H1 (cell line): ENCODE measurements around the gene AGR3. TPM values are rescaled to one million over a fixed set of nuclear protein-coding genes. Genes with fewer than 3 reads are reported as not detected.

Source experiments
- CTCF ChIA-PET: fragments of 300-600 bp; sonication (Branson Sonifier 250); formaldehyde crosslinking; loops from one replicate; lab custom pipeline; 2021; ENCODE audit not compliant: partially characterized antibody; lab: Charles Lee
- POLR2A ChIA-PET: fragments of 300-600 bp; sonication (Branson Sonifier 250); formaldehyde crosslinking; loops from one replicate; lab custom pipeline; 2021; ENCODE audit warnings: inconsistent platforms; ENCODE audit not compliant: partially characterized antibody; lab: Charles Lee
- DNase-seq, 2 experiments: peaks; one replicate each; pipeline versions ENCODE4 v3.0.0 to v3.0.0-alpha.2; 2010 to 2022; ENCODE audit warnings: low spot score in 2 of 2, low read depth in 1 of 2, mixed read lengths in 1 of 2
- FAIRE-seq: peaks from 2 replicates; lab custom pipeline; 2011; peaks lifted over from hg19 to GRCh38; lab: Jason Lieb, UNC
- H2AFZ ChIP-seq: 2 replicates; pipeline ENCODE4 v1.8.1; 2012; ENCODE audit warnings: low read length, inconsistent platforms
- H2AK5ac ChIP-seq: 2 replicates; pipeline ENCODE4 v1.6.1; 2013; ENCODE audit warnings: low read depth, low read length
- H2BK120ac ChIP-seq: replicated peaks from 2 replicates; pipeline ENCODE3; 2013; ENCODE audit warnings: low read depth, low read length, inconsistent platforms
- H2BK12ac ChIP-seq: 2 replicates; pipeline ENCODE4 v1.6.1; 2013; ENCODE audit warnings: low read depth, low read length
- H2BK15ac ChIP-seq: 2 replicates; pipeline ENCODE4 v1.6.1; 2013; ENCODE audit warnings: low read length
- H2BK20ac ChIP-seq: 2 replicates; pipeline ENCODE4 v1.6.1; 2013; ENCODE audit warnings: low read length
- H2BK5ac ChIP-seq: 2 replicates; pipeline ENCODE4 v1.6.1; 2013; ENCODE audit warnings: low read depth, low read length
- H3K14ac ChIP-seq: 2 replicates; pipeline ENCODE4 v1.6.1; 2013; ENCODE audit warnings: inconsistent platforms; ENCODE audit not compliant: insufficient read length
- H3K18ac ChIP-seq: 2 replicates; pipeline ENCODE4 v1.6.1; 2013; ENCODE audit warnings: low read length; ENCODE audit errors: extremely low read depth
- H3K23ac ChIP-seq: 2 replicates; pipeline ENCODE4 v1.6.1; 2013; ENCODE audit warnings: inconsistent platforms; ENCODE audit not compliant: insufficient read length
- H3K23me2 ChIP-seq: 2 replicates; pipeline ENCODE4 v1.6.1; 2013; ENCODE audit warnings: low read depth, low read length
- H3K27ac ChIP-seq: 2 replicates; pipeline ENCODE4 v1.6.1; 2011; ENCODE audit warnings: low read depth, low read length, inconsistent platforms
- H3K27me3 ChIP-seq, 4 experiments: replicated peaks in 1 of 4; 1 replicate in 1 of 4; 2 replicates in 3 of 4; pipeline versions ENCODE4 v1.6.1 to v1.8.1; 2011 to 2013; ENCODE audit warnings: low read length in 3 of 4, mild to moderate bottlenecking in 3 of 4, inconsistent platforms in 2 of 4, mixed read lengths in 2 of 4, moderate library complexity in 1 of 4; ENCODE audit not compliant: control insufficient read depth in 3 of 4, insufficient read depth in 3 of 4; ENCODE audit errors: extremely low read depth in 1 of 4
- H3K36me3 ChIP-seq, 4 experiments: 2 replicates each; pipeline versions ENCODE4 v1.6.1 to v1.8.1; 2011 to 2013; ENCODE audit warnings: mild to moderate bottlenecking in 4 of 4, low read length in 3 of 4, moderate library complexity in 2 of 4, control low read depth in 1 of 4, inconsistent platforms in 1 of 4; ENCODE audit not compliant: insufficient read depth in 4 of 4, control insufficient read depth in 2 of 4
- H3K4ac ChIP-seq: replicated peaks from 2 replicates; pipeline ENCODE3; 2013; ENCODE audit warnings: low read length, low read depth, mixed read lengths, inconsistent platforms; ENCODE audit not compliant: insufficient read length
- H3K4me1 ChIP-seq, 4 experiments: replicated peaks in 1 of 4; 1 replicate in 1 of 4; 2 replicates in 3 of 4; pipeline versions ENCODE4 v1.6.1 to v1.8.1; 2011 to 2013; ENCODE audit warnings: low read length in 3 of 4, inconsistent platforms in 2 of 4, mixed read lengths in 1 of 4; ENCODE audit not compliant: insufficient read depth in 4 of 4, control insufficient read depth in 3 of 4
- H3K4me2 ChIP-seq, 2 experiments: 2 replicates each; pipeline versions ENCODE4 v1.6.1 to v1.8.1; 2011 to 2013; ENCODE audit warnings: low read depth in 2 of 2, low read length in 2 of 2, control low read depth in 1 of 2, inconsistent platforms in 1 of 2, mild to moderate bottlenecking in 1 of 2; ENCODE audit not compliant: insufficient read depth in 1 of 2
- H3K4me3 ChIP-seq, 4 experiments: fragments of 200-600, 300-600 bp in 1 of 4; sonication (generic), shearing (Covaris generic), sonication (Bioruptor Twin) in 1 of 4; 2 replicates each; pipeline versions ENCODE4 v1.5.1 to v1.8.1; 2011 to 2016; ENCODE audit warnings: low read length in 4 of 4, low read depth in 3 of 4, control low read depth in 2 of 4, inconsistent platforms in 2 of 4, mild to moderate bottlenecking in 2 of 4, mixed read lengths in 1 of 4, moderate library complexity in 1 of 4; ENCODE audit not compliant: insufficient read depth in 2 of 4; ENCODE audit errors: extremely low read depth in 1 of 4
- H3K56ac ChIP-seq: replicated peaks from 2 replicates; pipeline ENCODE3; 2013; ENCODE audit warnings: low read depth, mild to moderate bottlenecking, mixed read lengths, low read length, inconsistent platforms; ENCODE audit not compliant: insufficient read length
- H3K79me1 ChIP-seq: 2 replicates; pipeline ENCODE4 v1.6.1; 2013; ENCODE audit warnings: low read depth, low read length, control low read depth
- H3K79me2 ChIP-seq, 2 experiments: 2 replicates each; pipeline versions ENCODE4 v1.6.1 to v1.8.1; 2012 to 2013; ENCODE audit warnings: low read length in 2 of 2, mild to moderate bottlenecking in 2 of 2, inconsistent platforms in 1 of 2; ENCODE audit not compliant: insufficient read depth in 2 of 2, control insufficient read depth in 1 of 2
- H3K9ac ChIP-seq, 4 experiments: replicated peaks in 1 of 4; 1 replicate in 1 of 4; 2 replicates in 3 of 4; pipeline versions ENCODE4 v1.6.1 to v1.8.1; 2011 to 2013; ENCODE audit warnings: low read depth in 3 of 4, low read length in 3 of 4, control low read depth in 2 of 4, mild to moderate bottlenecking in 2 of 4, moderate library complexity in 2 of 4, inconsistent platforms in 1 of 4; ENCODE audit errors: extremely low read depth in 1 of 4
- H3K9me3 ChIP-seq, 2 experiments: 2 replicates each; pipeline versions ENCODE4 v1.6.1 to v1.8.1; 2012 to 2013; ENCODE audit warnings: mild to moderate bottlenecking in 2 of 2, moderate library complexity in 2 of 2, control low read depth in 1 of 2, inconsistent platforms in 1 of 2, low read depth in 1 of 2, low read length in 1 of 2, mixed read lengths in 1 of 2; ENCODE audit not compliant: insufficient read depth in 2 of 2
- H4K20me1 ChIP-seq, 2 experiments: replicated peaks in 1 of 2; 2 replicates each; pipeline versions ENCODE3 to v1.8.1; 2011 to 2013; ENCODE audit warnings: inconsistent platforms in 2 of 2, low read length in 2 of 2, mild to moderate bottlenecking in 1 of 2; ENCODE audit not compliant: insufficient read depth in 2 of 2, control insufficient read depth in 1 of 2
- H4K5ac ChIP-seq: 2 replicates; pipeline ENCODE4 v1.6.1; 2013; ENCODE audit warnings: low read length, low read depth, mixed read lengths, inconsistent platforms; ENCODE audit not compliant: insufficient read length
- H4K8ac ChIP-seq: 2 replicates; pipeline ENCODE4 v1.8.0; 2013; ENCODE audit warnings: mild to moderate bottlenecking, moderate library complexity, low read length, inconsistent platforms; ENCODE audit not compliant: insufficient read depth; ENCODE audit errors: extremely low read depth
- H4K91ac ChIP-seq: replicated peaks from 2 replicates; pipeline ENCODE3; 2013; ENCODE audit warnings: low read length, mixed read lengths, inconsistent platforms; ENCODE audit not compliant: insufficient read length
- TCF12 ChIP-seq: IDR thresholded peaks from 2 replicates; pipeline ENCODE4 v1.6.1; 2011; ENCODE audit warnings: low read depth, mild to moderate bottlenecking, low read length
- WGBS, 2 experiments: shearing (Covaris generic) in 1 of 2; methylation state at CpG; one replicate each; pipeline versions ENCODE4 v1.1.6 to v1.1.7; 2013 to 2015; ENCODE audit warnings: low lambda C conversion rate in 2 of 2, mixed read lengths in 2 of 2, inconsistent platforms in 1 of 2, low coverage in 1 of 2, missing lambda C conversion rate in 1 of 2; ENCODE audit not compliant: insufficient replicate concordance in 2 of 2, insufficient coverage in 1 of 2, insufficient read length in 1 of 2; ENCODE audit errors: extremely low coverage in 1 of 2, missing lambda C conversion rate in 1 of 2; 5-methylcytosine and 5-hydroxymethylcytosine counted together
- polyA plus RNA-seq, 7 experiments: library from polyadenylated mRNA; depleted of rRNA in 3 of 7; stranded (reverse) in 5 of 7; unstranded in 2 of 7; fragments of >200 nt in 5 of 7; fragments of 200-250 nt in 2 of 7; gene quantifications; 1 replicate in 5 of 7; 2 replicates in 1 of 7; 4 replicates in 1 of 7; pipeline versions ENCODE4 v1.2.1 to v1.2.3, GENCODE V29; 2011 to 2013; ENCODE audit warnings: missing spikeins in 2 of 7, mixed read lengths in 2 of 7
- total RNA-seq: library from RNA; stranded (reverse); fragmentation: NEBNext Ultra II Directional; extraction: Animal tissue kit (Norgen Biotek cat#: 25700); gene quantifications from 2 replicates; pipeline ENCODE4 v1.2.1, GENCODE V29; 2021

The AGR3 gene
- total and polyA plus RNA-seq, 2 of the 8 experiments (the other 6 are each of a cell fraction or from before 2014, with no cell fraction given), result not detected

GRCh38 chr7:16923019-16923418 is 41.2 kb upstream of the AGR3 start:
- H3K36me3 ChIP-seq, result no peaks in the 10 kb centered on the region
- H4K8ac ChIP-seq, result no peak overlapping the region
- H2BK12ac ChIP-seq, result no peak overlapping the region
- H4K5ac ChIP-seq, result no peak overlapping the region
- H3K23me2 ChIP-seq, result no peaks in the 10 kb centered on the region
- no peak overlapping the region for H2AFZ ChIP-seq
- no peaks in the 10 kb centered on the region for H4K20me1 ChIP-seq
- ChIA-PET CTCF (interaction anchor here (0.6 to 1.5 kb wide), 5 partner anchors 15 to 733 kb away, joined by 3 read pairs; no protein-coding TSS in a partner anchor), POLR2A (no interaction called here)
- H2AK5ac ChIP-seq, result no peak overlapping the region
- no peak overlapping the region for H3K23ac ChIP-seq
- H3K18ac ChIP-seq, result no peak overlapping the region
- H4K91ac ChIP-seq, result no peak overlapping the region
- no peak overlapping the region for H3K56ac ChIP-seq
- H3K4me1 ChIP-seq, result no peaks in the 10 kb centered on the region
- no peak overlapping the region for H2BK120ac ChIP-seq
- no peaks in the 10 kb centered on the region for H3K79me1 ChIP-seq
- peaks cover 0 to 1% (median 0%) of the 10 kb centered on the region in 4 experiments; a peak in 1 of 7 replicates for H3K27me3 ChIP-seq
- H2BK5ac ChIP-seq, result no peak overlapping the region
- H3K4me3 ChIP-seq, result no peak overlapping the region
- no peak overlapping the region for H3K14ac ChIP-seq
- WGBS, 2 experiments, result 97% methylated on average over 2 of the region's 2 CpGs; no CpG with 5 or more reads in 1 of the 2 experiments
- FAIRE-seq, result no peak
- H3K9ac ChIP-seq, result no peak overlapping the region
- no peaks in the 10 kb centered on the region for H3K79me2 ChIP-seq
- no peak overlapping the region for H3K27ac ChIP-seq
- H3K4me2 ChIP-seq, result no peak overlapping the region
- H2BK15ac ChIP-seq, result no peak overlapping the region
- H2BK20ac ChIP-seq, result no peak overlapping the region
- H3K9me3 ChIP-seq, result 0 out of 4 replicates have a peak, but pooled peaks cover 0 to 3% of the 10 kb centered on the region in 2 experiments
- no peak overlapping the region for H3K4ac ChIP-seq
- no peak for TF ChIP-seq TCF12
- TF ChIP-seq, all 59 proteins: peak for 0
- DNase-seq, result no peak
